AG04450 (cell line): ENCODE measurements around the gene ADAM22. TPM values are rescaled to one million over a fixed set of nuclear protein-coding genes. Genes with fewer than 3 reads are reported as not detected.

Experiments used
- CTCF ChIA-PET: fragments of 300-600, 350-600 bp; formaldehyde crosslinking; extraction: SDS; loops from one replicate; lab custom pipeline; 2022; ENCODE audit warnings: antibody characterized with exemption, inconsistent platforms; lab: Charles Lee
- POLR2A ChIA-PET: fragments of 350-600 bp; formaldehyde crosslinking; extraction: SDS; loops from one replicate; lab custom pipeline; 2021; ENCODE audit warnings: antibody characterized with exemption, inconsistent platforms; lab: Yijun Ruan, JAX
- DNase-seq: peaks from one replicate; pipeline ENCODE4 v3.0.0-alpha.2; 2011; ENCODE audit warnings: low read depth, low spot score
- H3K27ac ChIP-seq: one replicate; pipeline ENCODE4 v1.5.1; 2012; ENCODE audit warnings: low read depth, low read length, control low read depth
- H3K27me3 ChIP-seq: one replicate; pipeline ENCODE4 v1.6.0; 2012; ENCODE audit warnings: low read length; ENCODE audit not compliant: control insufficient read depth, insufficient read depth
- H3K4me3 ChIP-seq: 2 replicates; pipeline ENCODE4 v1.5.1; 2011; ENCODE audit warnings: mild to moderate bottlenecking, low read depth, low read length, control low read depth
- H3K9me3 ChIP-seq: 2 replicates; pipeline ENCODE4 v1.5.1; 2012; ENCODE audit warnings: low read length; ENCODE audit not compliant: control insufficient read depth, insufficient read depth
- CTCF ChIP-seq: IDR thresholded peaks from 2 replicates; pipeline ENCODE4 v1.5.1; 2011; ENCODE audit warnings: low read depth, low read length, control low read depth, inconsistent platforms
- polyA plus RNA-seq: library from polyadenylated mRNA; depleted of rRNA; stranded (reverse); fragments of >200 nt; gene quantifications from 2 replicates; pipeline ENCODE4 v1.2.3, GENCODE V29; 2011

Gene ADAM22
- polyA plus RNA-seq, 1 experiment = 0.33 TPM

- DNase-seq = no peak
- no peak overlapping the region for H3K27ac ChIP-seq
- CTCF ChIA-PET = no interaction called here
- H3K4me3 ChIP-seq = no peak overlapping the region
- H3K27me3 ChIP-seq = no peaks in the 10 kb centered on the region
- no peak for TF ChIP-seq CTCF
- POLR2A ChIA-PET = no interaction called here
- H3K9me3 ChIP-seq = no peaks in the 10 kb centered on the region
Observed at GRCh38 chr7:88224601-88225275, 290.7 kb downstream of the ADAM22 start.

DNA sequence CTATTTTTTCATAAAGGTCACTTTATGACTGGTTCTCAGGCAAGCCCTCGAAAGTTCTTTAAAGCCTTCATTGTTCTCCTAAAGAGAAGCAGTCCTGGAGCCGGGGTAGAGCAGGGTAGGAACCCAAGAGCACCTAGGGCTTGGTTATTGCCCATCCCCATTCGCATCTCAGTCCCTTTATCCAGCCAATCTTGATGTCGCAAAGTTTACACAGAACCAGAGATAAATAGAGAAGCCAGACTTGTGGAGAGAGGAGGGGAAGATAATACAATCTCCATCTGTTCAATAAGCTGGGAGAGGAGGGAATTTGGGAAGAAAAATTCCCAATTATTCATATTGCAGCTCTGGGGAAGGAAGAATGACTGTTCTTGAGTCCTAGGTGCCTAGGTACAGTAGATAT is 292.1 kb downstream of the ADAM22 start:
- Histone ChIP-seq H3K4me3 (no peak overlapping the region), H3K27ac (no peak overlapping the region), H3K9me3 (no peaks in the 10 kb centered on the region), H3K27me3 (no peaks in the 10 kb centered on the region)
- TF ChIP-seq CTCF = no peak
- ChIA-PET CTCF (interaction anchor here (1.2 to 1.3 kb wide), 2 partner anchors 15 to 17 kb away, joined by 3 to 5 read pairs; no protein-coding TSS in a partner anchor), POLR2A (no interaction called here)
- DNase-seq = no peak

- no peaks in the 10 kb centered on the region for H3K9me3 ChIP-seq
- no peak overlapping the region for H3K27ac ChIP-seq
- CTCF ChIA-PET = interaction anchor here (1.2 to 1.3 kb wide), 2 partner anchors 15 to 16 kb away, joined by 3 to 5 read pairs; no protein-coding TSS in a partner anchor
- no peak for TF ChIP-seq CTCF
- no peak overlapping the region for H3K4me3 ChIP-seq
- POLR2A ChIA-PET = interaction anchor here (0.6 to 0.7 kb wide), 2 partner anchors 16 to 23 kb away, joined by 3 to 6 read pairs; no protein-coding TSS in a partner anchor
- no peaks in the 10 kb centered on the region for H3K27me3 ChIP-seq
- DNase-seq = peak; percentile 18
Observed at GRCh38 chr7:88226886-88227516, 292.9 kb downstream of the ADAM22 start.

GRCh38 chr7:88229302-88229995 is 295.4 kb downstream of the ADAM22 start:
- Histone ChIP-seq H3K27ac (no peak overlapping the region), H3K27me3 (no peaks in the 10 kb centered on the region), H3K9me3 (no peaks in the 10 kb centered on the region), H3K4me3 (no peak overlapping the region)
- no peak for DNase-seq
- ChIA-PET POLR2A (no interaction called here), CTCF (interaction anchor here (0.6 to 0.9 kb wide), 2 partner anchors 14 to 1923 kb away, joined by 3 to 6 read pairs; no protein-coding TSS in a partner anchor)
- TF ChIP-seq CTCF = no peak
